HG03521 (cell line): Measurements from ENCODE around the gene EPHB2.

ENCODE experiments used
- ATAC-seq: cut with Tn5 transposase; IDR thresholded peaks from one replicate; pipeline ENCODE4 v1.9.1; 2021; ENCODE audit warnings: mild to moderate bottlenecking, moderate library complexity; ENCODE audit not compliant: unreplicated experiment

Gene EPHB2

GRCh38 chr1:22815421-22816066 lies 104.9 kb downstream of the EPHB2 start:
- ATAC-seq, result no peak

- ATAC-seq, result no peak
Measured at GRCh38 chr1:22816067-22816775, 105.6 kb downstream of the EPHB2 start.

GRCh38 chr1:22816803-22817202 lies 106.2 kb downstream of the EPHB2 start:
- ATAC-seq, result no peak

GRCh38 chr1:22817462-22817861 lies 106.8 kb downstream of the EPHB2 start:
- no peak for ATAC-seq

- no peak for ATAC-seq
Measured at GRCh38 chr1:22818061-22818770, 107.6 kb downstream of the EPHB2 start.

- no peak for ATAC-seq
Measured at GRCh38 chr1:22819361-22819760, 108.7 kb downstream of the EPHB2 start.

- ATAC-seq, result no peak
Measured at GRCh38 chr1:22821027-22821426, 110.4 kb downstream of the EPHB2 start.

GRCh38 chr1:22822371-22822770 lies 111.7 kb downstream of the EPHB2 start:
- ATAC-seq, result no peak

GRCh38 chr1:22824466-22824865 lies 113.8 kb downstream of the EPHB2 start:
- ATAC-seq, result no peak

- no peak for ATAC-seq
Measured at GRCh38 chr1:22824975-22825374, 114.3 kb downstream of the EPHB2 start.

- no peak for ATAC-seq
Measured at GRCh38 chr1:22825486-22826189, 115.0 kb downstream of the EPHB2 start.

- ATAC-seq, result no peak
Measured at GRCh38 chr1:22826604-22827580, 116.3 kb downstream of the EPHB2 start.

- ATAC-seq, result no peak
Measured at GRCh38 chr1:22827666-22828483, 117.2 kb downstream of the EPHB2 start.

- no peak for ATAC-seq
Measured at GRCh38 chr1:22828484-22829308, 118.1 kb downstream of the EPHB2 start.

- no peak for ATAC-seq
Measured at GRCh38 chr1:22829309-22829989, 118.8 kb downstream of the EPHB2 start.

- ATAC-seq, result no peak
Measured at GRCh38 chr1:22830041-22830566, 119.5 kb downstream of the EPHB2 start.

- ATAC-seq, result no peak
Measured at GRCh38 chr1:22830757-22831340, 120.2 kb downstream of the EPHB2 start.
